Stimulated activated CD4-positive, alpha-beta T cell treated with anti-CD3 and anti-CD28 coated beads, TNF-alpha, amount 100 ng/mL, for 48 hours (primary cell): ENCODE results near the gene NDUFAF8.

Experiments used
- DNase-seq, 3 donors: peaks; one replicate each; pipeline ENCODE4 v3.0.0-alpha.2; 2020; ENCODE audit warnings: low read depth in 3 of 3

The NDUFAF8 gene

DNA sequence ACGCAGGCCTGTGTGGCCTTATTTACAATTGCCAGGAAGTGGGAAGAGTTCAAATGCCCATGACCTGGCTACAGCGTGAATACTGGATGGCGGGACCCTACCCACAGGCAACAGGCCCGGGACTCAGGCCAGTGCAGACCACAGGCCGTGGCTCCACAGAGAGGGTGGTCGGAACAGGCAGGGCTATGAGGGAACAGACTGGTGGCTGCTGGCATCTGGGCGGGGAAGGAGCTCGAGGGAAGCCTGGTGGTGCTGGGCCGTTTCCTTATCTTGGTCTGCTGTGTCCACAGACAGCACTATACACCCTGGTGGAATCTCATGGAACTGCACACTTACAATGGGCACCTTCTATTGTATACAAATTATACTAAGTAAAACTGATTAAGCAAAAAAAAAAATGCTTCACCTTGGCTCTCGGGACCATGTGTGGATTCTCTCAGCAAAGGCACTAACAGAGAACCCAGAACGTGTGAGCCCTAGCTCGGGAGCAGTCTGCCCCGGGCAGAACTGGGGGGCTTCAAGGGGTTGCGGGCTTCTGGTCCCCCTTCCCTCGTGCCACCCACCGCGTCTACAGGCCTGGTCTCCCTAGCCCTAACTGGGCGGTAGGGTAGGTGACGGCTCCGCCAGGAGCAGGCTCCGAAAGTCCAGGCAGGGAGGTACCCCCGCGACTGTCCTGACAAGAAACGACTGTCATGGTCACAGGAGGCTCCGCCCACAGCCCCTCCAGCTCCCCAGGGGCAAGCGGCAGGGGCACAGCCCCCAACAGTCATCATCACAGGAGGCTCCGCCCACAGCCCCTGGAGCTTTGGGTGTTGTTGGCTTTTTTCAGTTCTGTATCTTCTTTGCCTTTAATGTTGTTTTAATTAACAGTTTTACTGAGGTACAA, 38.2 kb upstream of the NDUFAF8 start:
- peak in 1 of 3 donors; percentile 18 for DNase-seq

DNA sequence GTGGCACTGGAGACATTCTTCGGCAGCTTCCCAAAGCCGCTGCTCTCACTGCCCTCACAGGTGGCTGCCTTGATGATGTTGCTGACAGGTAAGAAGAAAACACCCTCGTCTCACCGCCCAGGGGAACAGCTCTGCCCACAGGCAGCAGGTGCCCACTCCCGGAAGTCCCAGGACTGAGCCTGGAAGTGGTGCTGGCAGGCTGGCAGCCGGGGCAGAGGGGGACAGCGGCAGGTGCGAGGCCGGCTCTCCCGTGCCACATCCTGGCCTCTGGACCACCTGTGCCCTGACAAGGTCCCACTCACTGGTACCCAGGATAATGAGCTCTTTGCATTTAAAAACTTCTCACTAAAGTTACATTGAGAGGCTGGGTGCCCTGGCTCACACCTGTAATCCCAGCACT, 36.8 kb upstream of the NDUFAF8 start:
- DNase-seq = no peak

DNA sequence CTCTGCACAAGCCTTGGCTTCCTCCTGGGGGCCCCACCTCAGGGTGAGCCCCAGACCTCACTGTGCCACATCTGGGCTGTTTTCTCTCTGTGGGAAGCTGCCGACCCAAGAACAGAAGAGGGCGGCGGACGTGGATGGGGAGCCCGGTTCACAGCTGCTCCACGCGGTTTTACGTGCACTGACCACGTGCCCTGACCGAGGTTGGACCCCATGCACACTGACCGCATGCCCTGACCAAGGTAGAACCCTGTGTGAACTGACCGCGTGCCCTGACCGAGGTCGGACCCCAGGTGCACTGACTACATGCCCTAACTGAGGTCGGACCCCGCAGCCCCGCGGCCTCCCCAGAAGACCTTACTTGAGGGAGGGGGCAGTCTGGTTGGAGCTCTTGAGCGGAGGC, 36.0 kb upstream of the NDUFAF8 start:
- no peak for DNase-seq

GRCh38 chr17:81204578-81204977, 34.5 kb upstream of the NDUFAF8 start:
- no peak for DNase-seq

DNA sequence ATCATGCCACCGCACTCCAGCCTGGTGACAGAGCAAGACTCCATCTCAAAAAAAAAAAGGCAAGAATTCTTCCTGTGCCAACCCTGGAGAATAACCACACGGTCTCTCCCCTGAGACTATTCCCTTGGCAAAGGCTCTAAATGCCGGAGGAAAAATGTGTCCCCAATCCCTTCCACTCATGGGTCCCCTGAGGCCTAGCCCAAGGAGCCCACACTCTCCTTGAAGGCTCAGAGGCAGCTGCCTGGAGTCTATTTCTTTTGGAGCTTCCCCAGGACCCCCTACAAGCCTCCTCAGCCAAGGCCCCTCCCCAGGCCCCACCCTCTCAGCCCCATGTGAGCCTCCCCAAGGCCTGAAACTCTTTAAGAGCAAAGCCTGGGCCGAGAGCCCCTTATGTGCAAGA, 33.0 kb upstream of the NDUFAF8 start:
- no peak for DNase-seq

GRCh38 chr17:81206657-81207056, 32.5 kb upstream of the NDUFAF8 start:
- no peak for DNase-seq

- no peak for DNase-seq
Observed at GRCh38 chr17:81207610-81208581, 31.2 kb upstream of the NDUFAF8 start.

GRCh38 chr17:81208651-81209050, 30.5 kb upstream of the NDUFAF8 start:
- DNase-seq = no peak

DNA sequence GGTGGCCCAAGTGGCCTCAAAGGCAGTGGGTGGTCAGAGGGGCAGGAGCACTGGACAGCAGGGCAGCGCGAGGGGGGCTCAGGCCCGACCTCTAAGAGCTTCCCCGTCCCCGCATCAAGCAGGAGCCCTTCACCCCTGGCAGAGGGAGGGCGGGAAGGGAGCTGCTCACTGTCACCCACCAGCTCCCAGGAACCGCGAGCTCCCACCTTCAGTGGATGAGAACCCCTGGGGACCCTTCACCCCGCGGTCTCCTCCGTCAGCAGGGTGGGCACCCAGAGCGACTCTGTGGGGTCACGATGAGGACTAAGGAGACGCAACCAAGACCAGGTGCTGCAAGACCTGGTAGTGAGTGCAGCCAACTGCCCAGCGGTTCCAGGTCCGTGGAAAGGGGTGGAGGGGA, 30.0 kb upstream of the NDUFAF8 start:
- no peak for DNase-seq

- DNase-seq = no peak
Observed at GRCh38 chr17:81210466-81210865, 28.7 kb upstream of the NDUFAF8 start.

DNA sequence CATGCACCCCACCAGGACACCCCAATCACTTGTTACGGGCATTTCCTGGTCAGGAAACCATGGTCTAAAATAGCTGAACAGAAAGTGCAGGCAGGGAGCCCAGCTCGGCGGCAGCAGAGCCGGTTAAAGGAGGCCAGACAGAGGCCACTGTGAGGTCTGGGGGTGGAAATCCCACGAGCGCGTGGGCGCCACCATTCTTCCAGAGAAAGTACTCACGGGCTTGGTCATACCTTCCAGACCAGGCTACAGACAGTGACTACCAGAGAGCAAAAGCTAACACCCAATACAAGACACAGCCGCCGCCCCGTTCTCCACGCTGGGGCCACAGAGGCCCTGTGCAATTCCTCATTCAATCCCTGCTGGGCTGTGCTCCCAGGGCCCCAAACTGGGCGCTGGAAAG, 28.2 kb upstream of the NDUFAF8 start:
- DNase-seq = no peak

DNA sequence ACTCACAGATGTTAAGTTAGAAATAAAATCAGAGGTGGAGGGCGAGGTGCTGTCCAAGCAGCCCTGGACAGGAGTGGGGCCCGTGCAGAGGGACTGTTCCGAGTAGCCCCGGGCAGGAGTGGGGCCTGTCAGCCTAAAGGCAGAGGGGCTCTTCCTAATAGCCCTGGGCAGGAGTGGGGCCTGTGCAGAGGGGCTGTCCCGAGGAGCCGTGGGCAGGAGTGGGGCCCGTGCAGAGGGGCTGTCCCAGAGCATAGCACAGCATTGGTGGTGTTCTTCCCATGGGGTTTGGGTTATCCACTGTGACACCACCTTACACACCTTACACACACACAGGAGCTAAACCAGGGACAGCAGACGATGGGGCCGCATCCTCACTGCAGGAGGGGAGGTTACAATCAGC, 26.8 kb upstream of the NDUFAF8 start:
- no peak for DNase-seq

- DNase-seq = no peak
Observed at GRCh38 chr17:81213978-81214377, 25.1 kb upstream of the NDUFAF8 start.

DNA sequence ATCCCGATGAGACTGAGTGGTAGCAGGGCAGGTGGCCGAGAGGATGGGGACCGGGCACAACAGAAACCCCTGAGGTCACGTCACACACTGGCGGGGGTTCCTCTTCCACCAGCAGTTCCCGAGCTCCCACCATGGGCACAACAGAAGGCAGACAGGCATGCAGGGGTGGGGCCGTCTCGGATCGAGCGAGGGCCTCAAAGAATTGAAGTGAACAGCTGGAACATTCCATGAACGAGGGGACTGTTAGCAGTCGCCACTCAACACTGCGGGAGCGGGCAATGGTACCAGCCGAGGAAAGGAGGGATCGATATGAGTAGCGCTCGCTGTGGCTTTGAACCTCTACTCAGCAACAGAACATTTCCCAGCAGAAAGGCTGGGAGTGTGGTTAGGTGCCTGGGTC, 21.6 kb upstream of the NDUFAF8 start:
- DNase-seq = no peak

DNA sequence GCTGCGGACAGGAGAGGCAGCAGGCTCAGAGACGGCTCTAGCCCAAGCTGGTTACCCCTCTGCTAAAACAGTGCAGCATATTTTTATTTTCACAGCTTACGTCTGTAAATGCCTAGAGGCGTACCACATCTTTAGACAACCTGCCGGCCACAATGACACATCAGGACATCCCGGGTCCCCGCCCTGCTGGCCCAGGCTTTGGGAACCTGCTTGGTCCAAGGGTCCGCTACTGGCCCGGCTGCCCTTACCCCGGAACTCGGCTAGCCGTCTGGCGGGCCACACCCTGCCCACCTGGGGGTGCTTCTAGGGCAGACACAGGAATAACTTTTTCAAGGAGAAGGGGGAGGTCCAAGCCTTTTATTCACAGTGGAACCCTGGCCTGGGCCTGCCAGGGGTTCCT, 20.7 kb upstream of the NDUFAF8 start:
- no peak for DNase-seq

DNA sequence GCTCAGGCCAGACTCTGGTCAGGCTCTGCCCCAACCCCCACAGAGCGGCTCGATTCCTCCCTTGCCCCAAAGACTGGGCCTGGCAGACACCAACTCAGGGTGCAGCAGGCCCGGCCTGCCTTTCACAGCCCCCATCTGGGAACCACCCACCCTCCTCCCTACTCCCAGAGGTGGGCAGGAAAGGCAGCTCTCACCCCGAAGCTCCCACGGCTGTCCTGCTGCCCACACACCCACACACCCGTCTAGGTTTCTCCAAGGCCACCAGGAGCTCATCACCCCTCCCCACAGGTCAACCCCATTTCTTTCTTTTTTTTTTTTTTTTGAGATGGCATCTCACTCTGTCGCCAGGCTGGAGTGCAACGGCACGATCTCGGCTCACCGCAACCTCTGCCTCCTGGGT, 20.1 kb upstream of the NDUFAF8 start:
- DNase-seq = no peak

- no peak for DNase-seq
Observed at GRCh38 chr17:81219476-81220180, 19.5 kb upstream of the NDUFAF8 start.

DNA sequence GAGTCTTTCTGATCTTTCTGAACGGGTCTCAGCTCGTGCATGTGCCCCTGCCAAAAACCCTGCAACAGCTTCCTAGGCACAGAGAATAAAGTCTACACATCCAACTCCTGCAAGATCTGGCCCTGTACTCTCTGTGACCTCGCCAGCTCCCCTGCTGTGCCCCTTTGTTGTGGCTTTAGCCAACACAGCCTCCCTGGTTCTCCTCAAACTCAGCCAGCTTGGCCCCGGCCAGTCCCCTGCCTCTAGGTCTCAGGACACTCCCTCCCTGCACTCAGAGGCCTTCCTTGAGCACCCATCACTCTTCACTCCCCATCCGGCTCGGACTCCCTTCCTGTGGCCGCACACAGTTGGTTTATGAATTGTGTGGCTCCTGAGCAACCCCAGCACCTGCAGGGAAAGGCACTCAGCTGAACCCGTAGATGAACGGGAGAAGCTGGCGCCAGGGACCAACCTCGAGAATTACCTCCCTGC, 17.7 kb upstream of the NDUFAF8 start:
- DNase-seq = no peak

GRCh38 chr17:81221842-81222619, 17.1 kb upstream of the NDUFAF8 start:
- DNase-seq = no peak

- no peak for DNase-seq
Observed at GRCh38 chr17:81222620-81222905, 16.6 kb upstream of the NDUFAF8 start.
